Measurements from ENCODE around the gene PRDM1.

PRDM1 gene

GRCh38 chr6:106102967-106103727 is 17.0 kb downstream of the PRDM1 start:
- Histone ChIP-seq H3K27me3 (replicated peaks) (no peaks in the 10 kb centered on the region), H3K36me3 (replicated peaks) (no peaks in the 10 kb centered on the region), H3K27ac (no peak overlapping the region), H3K4me3 (ENCODE audit: low read depth, low read length) (no peak overlapping the region)
- DNase-seq: no peak
- in situ Hi-C loops (cut with HindIII; ENCODE audit: low pct_ligation_motif_present, low sequenced_read_pairs): no loop called here
- TF ChIP-seq CTCF (IDR thresholded peaks at IDR 0.05; ENCODE audit: low read depth, low read length, missing control alignments): no peak

GRCh38 chr6:106103728-106104109 is 17.6 kb downstream of the PRDM1 start:
- TF ChIP-seq CTCF (IDR thresholded peaks at IDR 0.05; ENCODE audit: low read depth, low read length, missing control alignments): no peak
- in situ Hi-C loops (cut with HindIII; ENCODE audit: low pct_ligation_motif_present, low sequenced_read_pairs): no loop called here
- H3K27me3 ChIP-seq (replicated peaks): no peaks in the 10 kb centered on the region
- no peak overlapping the region for H3K4me3 ChIP-seq (ENCODE audit: low read depth, low read length)
- H3K27ac ChIP-seq: no peak overlapping the region
- DNase-seq: no peak
- no peaks in the 10 kb centered on the region for H3K36me3 ChIP-seq (replicated peaks)

- in situ Hi-C loops (cut with HindIII; ENCODE audit: low pct_ligation_motif_present, low sequenced_read_pairs): no loop called here
- DNase-seq: no peak
- TF ChIP-seq CTCF (IDR thresholded peaks at IDR 0.05; ENCODE audit: low read depth, low read length, missing control alignments): no peak
- H3K27me3 ChIP-seq (replicated peaks): no peaks in the 10 kb centered on the region
- H3K4me3 ChIP-seq (ENCODE audit: low read depth, low read length): no peak overlapping the region
- H3K36me3 ChIP-seq (replicated peaks): no peaks in the 10 kb centered on the region
- no peak overlapping the region for H3K27ac ChIP-seq
These were observed 18.3 kb downstream of the PRDM1 start for GRCh38 chr6:106104476-106104875.

GRCh38 chr6:106104941-106105340 is 18.8 kb downstream of the PRDM1 start:
- in situ Hi-C loops (cut with HindIII; ENCODE audit: low pct_ligation_motif_present, low sequenced_read_pairs): no loop called here
- TF ChIP-seq CTCF (IDR thresholded peaks at IDR 0.05; ENCODE audit: low read depth, low read length, missing control alignments): no peak
- Histone ChIP-seq H3K36me3 (replicated peaks) (no peaks in the 10 kb centered on the region), H3K27me3 (replicated peaks) (no peaks in the 10 kb centered on the region), H3K4me3 (ENCODE audit: low read depth, low read length) (no peak overlapping the region), H3K27ac (no peak overlapping the region)
- DNase-seq: no peak

GRCh38 chr6:106105493-106105892 is 19.4 kb downstream of the PRDM1 start:
- Histone ChIP-seq H3K36me3 (replicated peaks) (no peaks in the 10 kb centered on the region), H3K4me3 (ENCODE audit: low read depth, low read length) (no peak overlapping the region), H3K27me3 (replicated peaks) (no peaks in the 10 kb centered on the region), H3K27ac (no peak overlapping the region)
- TF ChIP-seq CTCF (IDR thresholded peaks at IDR 0.05; ENCODE audit: low read depth, low read length, missing control alignments): no peak
- in situ Hi-C loops (cut with HindIII; ENCODE audit: low pct_ligation_motif_present, low sequenced_read_pairs): no loop called here
- no peak for DNase-seq
